Sigmoid colon (tissue), 4 donors: ENCODE results near the gene STN1.

ENCODE experiments used
- CTCF ChIP-seq, 4 experiments: fragments of 450-650 bp in 3 of 4; fragments of 200-600 bp in 1 of 4; IDR thresholded peaks; one replicate each; pipeline ENCODE4 v1.5.1; 2016 to 2019; ENCODE audit warnings: antibody characterized with exemption in 4 of 4, mild to moderate bottlenecking in 3 of 4, moderate library complexity in 2 of 4
- POLR2A ChIP-seq, 2 donors: fragments of 450-650 bp; IDR thresholded peaks; one replicate each; pipeline ENCODE4 v1.6.1; 2016; ENCODE audit warnings: antibody characterized with exemption in 2 of 2, mild to moderate bottlenecking in 2 of 2, moderate library complexity in 2 of 2
- POLR2AphosphoS5 ChIP-seq, 4 donors: sonication (generic); formaldehyde crosslinking; IDR thresholded peaks; one replicate each; pipeline ENCODE4 v1.6.1; 2017; ENCODE audit warnings: antibody characterized with exemption in 4 of 4

DNA sequence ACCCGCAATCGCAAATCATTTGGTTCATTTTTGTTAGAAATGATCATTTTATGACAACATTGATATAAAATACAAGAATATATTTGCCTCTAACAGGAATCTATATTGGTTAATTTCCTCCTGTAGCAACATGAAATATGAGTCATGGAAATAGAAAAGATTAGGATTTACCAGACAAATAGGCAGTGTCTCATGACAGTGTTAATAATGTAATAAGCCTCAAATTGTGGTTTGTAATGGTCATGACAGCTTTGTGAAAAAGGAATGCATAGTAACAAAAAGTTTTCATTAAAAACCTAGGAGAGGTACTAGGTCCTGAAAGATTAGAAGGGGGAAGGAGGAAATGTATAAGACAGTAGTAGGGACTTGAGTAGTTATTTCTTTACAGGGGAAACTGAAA, 41.0 kb upstream of the STN1 start:
- TF ChIP-seq CTCF (IDR thresholded peaks at IDR 0.05): no peak
- TF ChIP-seq POLR2A (IDR thresholded peaks at IDR 0.05): no peak
- no peak for TF ChIP-seq POLR2AphosphoS5 (IDR thresholded peaks at IDR 0.05)
